H1 (cell line): Measurements from ENCODE around the gene DAZAP1. TPM values are rescaled to one million over a fixed set of nuclear protein-coding genes. Genes with fewer than 3 reads are reported as not detected.

Experiments used
- MAFK ChIP-seq: IDR thresholded peaks from 2 replicates; pipeline ENCODE4 v1.6.1; 2012; ENCODE audit warnings: low read depth, mild to moderate bottlenecking, improper control_type of control experiment, low read length
- POU5F1 ChIP-seq: IDR thresholded peaks from 2 replicates; pipeline ENCODE4 v1.6.1; 2011; ENCODE audit warnings: low read depth, mild to moderate bottlenecking, low read length, moderate library complexity
- SAP30 ChIP-seq: fragments of 300-600 bp; sonication (generic); IDR thresholded peaks from 2 replicates; pipeline ENCODE4 v1.7.1; 2012; ENCODE audit warnings: low read length, moderate library complexity, mild to moderate bottlenecking, inconsistent platforms; ENCODE audit not compliant: insufficient read depth, insufficient replicate concordance
- SP1 ChIP-seq: IDR thresholded peaks from 2 replicates; pipeline ENCODE4 v1.6.1; 2011; ENCODE audit warnings: low read depth, low read length
- SRF ChIP-seq: IDR thresholded peaks from 2 replicates; pipeline ENCODE4 v1.6.1; 2011; ENCODE audit warnings: mild to moderate bottlenecking, low read depth, low read length, moderate library complexity
- TCF12 ChIP-seq: IDR thresholded peaks from 2 replicates; pipeline ENCODE4 v1.6.1; 2011; ENCODE audit warnings: low read depth, mild to moderate bottlenecking, low read length
- polyA plus RNA-seq, 7 experiments: library from polyadenylated mRNA; depleted of rRNA in 3 of 7; stranded (reverse) in 5 of 7; unstranded in 2 of 7; fragments of >200 nt in 5 of 7; fragments of 200-250 nt in 2 of 7; gene quantifications; 1 replicate in 5 of 7; 2 replicates in 1 of 7; 4 replicates in 1 of 7; pipeline versions ENCODE4 v1.2.1 to v1.2.3, GENCODE V29; 2011 to 2013; ENCODE audit warnings: missing spikeins in 2 of 7, mixed read lengths in 2 of 7
- total RNA-seq: library from RNA; stranded (reverse); fragmentation: NEBNext Ultra II Directional; extraction: Animal tissue kit (Norgen Biotek cat#: 25700); gene quantifications from 2 replicates; pipeline ENCODE4 v1.2.1, GENCODE V29; 2021

DAZAP1 gene
- total and polyA plus RNA-seq, 2 of the 8 experiments (the other 6 are each of a cell fraction or from before 2014, with no cell fraction given): 79.6 to 341 TPM

GRCh38 chr19:1396768-1397679, 10.4 kb upstream of the DAZAP1 start (continued):
- TF ChIP-seq SAP30 (no peak), SP1 (no peak), TCF12 (no peak), POU5F1 (no peak), MAFK (no peak), SRF (no peak)
